Measurements from ENCODE around the gene AP3B1.
"Not testable (repeated sequence)": the region's sequence is repeated elsewhere in the genome, so short reads cannot be mapped to it uniquely, and the experiment has no call there.

AP3B1 gene

DNA sequence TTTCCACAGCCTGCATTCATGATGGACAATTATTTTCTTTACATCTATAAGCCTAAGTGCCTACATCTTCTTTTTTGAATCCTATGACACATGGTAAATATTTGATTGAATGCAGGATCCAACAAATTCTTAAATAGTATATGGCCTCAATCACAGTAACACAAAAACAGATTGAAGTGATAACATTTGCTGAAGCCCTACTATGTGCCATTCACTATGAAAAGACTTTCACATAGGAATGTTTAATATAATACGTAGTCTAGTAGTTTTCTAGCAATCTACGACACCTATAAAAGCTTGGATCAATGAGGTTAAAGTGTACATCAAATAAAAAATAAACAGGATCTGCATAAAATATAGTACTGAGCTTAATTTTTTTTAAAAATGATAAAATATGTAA is 231.0 kb downstream of the AP3B1 start:
- no peak overlapping the region for H3K4me3 ChIP-seq (ENCODE audit: low read length)
- H3K4me1 ChIP-seq (ENCODE audit: control insufficient read depth, insufficient read depth, low read length) = no peaks in the 10 kb centered on the region
- no peak overlapping the region for H3K9ac ChIP-seq (ENCODE audit: low read length)
- no peaks in the 10 kb centered on the region for H3K27me3 ChIP-seq (replicated peaks; ENCODE audit: control insufficient read depth, insufficient read depth, low read length)
- no peak for DNase-seq (ENCODE audit: low read depth)
- H3K9me3 ChIP-seq (ENCODE audit: control insufficient read depth, low read length) = peaks cover 13% of the 10 kb centered on the region
- peaks cover 3% of the 10 kb centered on the region for H3K36me3 ChIP-seq (ENCODE audit: control insufficient read depth, insufficient read depth, low read length, severe bottlenecking)

DNA sequence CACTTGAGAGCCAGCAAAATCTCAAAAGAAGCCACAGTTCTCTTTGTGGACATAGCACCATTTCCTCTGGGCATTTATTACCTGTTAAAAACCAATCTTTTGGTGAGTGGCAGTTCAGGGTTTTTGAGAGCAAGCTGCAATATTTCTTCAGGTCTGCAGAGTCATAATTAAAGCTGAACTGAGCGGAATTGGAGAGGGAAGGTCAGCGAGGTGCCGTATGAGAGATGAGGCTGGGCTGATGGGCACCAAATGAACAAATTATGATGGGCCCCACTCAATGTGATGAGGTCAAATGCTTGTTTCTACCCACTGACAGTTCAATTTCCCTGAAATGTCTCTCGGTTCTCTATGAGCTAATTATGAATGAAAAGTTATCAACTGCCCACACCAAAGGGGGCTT is 231.9 kb downstream of the AP3B1 start:
- H3K4me1 ChIP-seq (ENCODE audit: control insufficient read depth, insufficient read depth, low read length) = no peaks in the 10 kb centered on the region
- H3K27me3 ChIP-seq (replicated peaks; ENCODE audit: control insufficient read depth, insufficient read depth, low read length) = no peaks in the 10 kb centered on the region
- H3K4me3 ChIP-seq (ENCODE audit: low read length) = no peak overlapping the region
- no peak for DNase-seq (ENCODE audit: low read depth)
- peaks cover 8% of the 10 kb centered on the region for H3K9me3 ChIP-seq (ENCODE audit: control insufficient read depth, low read length)
- no peak overlapping the region for H3K9ac ChIP-seq (ENCODE audit: low read length)
- peaks cover 3% of the 10 kb centered on the region for H3K36me3 ChIP-seq (ENCODE audit: control insufficient read depth, insufficient read depth, low read length, severe bottlenecking)

DNA sequence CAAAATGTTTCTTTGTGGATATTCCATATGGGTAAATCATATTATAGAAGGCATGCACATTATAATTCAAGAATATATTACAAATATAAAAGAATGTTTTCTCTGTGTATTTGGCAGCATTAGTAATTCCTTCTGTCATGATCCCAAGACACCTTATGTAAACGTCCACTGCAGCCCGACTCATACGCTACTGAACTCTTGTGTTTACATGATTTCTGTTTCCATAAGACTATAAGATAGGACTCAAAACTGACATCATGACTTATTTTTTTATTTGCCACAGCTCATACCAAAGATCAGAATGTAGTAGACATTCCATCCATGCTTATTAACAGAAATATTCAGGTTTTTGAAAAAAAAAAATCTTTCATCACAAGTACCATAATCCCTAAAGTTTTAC is 234.1 kb downstream of the AP3B1 start:
- Histone ChIP-seq H3K4me1 (ENCODE audit: control insufficient read depth, insufficient read depth, low read length) (no peaks in the 10 kb centered on the region), H3K9me3 (ENCODE audit: control insufficient read depth, low read length) (no peaks in the 10 kb centered on the region), H3K4me3 (ENCODE audit: low read length) (no peak overlapping the region), H3K9ac (ENCODE audit: low read length) (no peak overlapping the region), H3K36me3 (ENCODE audit: control insufficient read depth, insufficient read depth, low read length, severe bottlenecking) (peaks cover 3% of the 10 kb centered on the region), H3K27me3 (replicated peaks; ENCODE audit: control insufficient read depth, insufficient read depth, low read length) (no peaks in the 10 kb centered on the region)
- DNase-seq (ENCODE audit: low read depth) = peak; percentile 33

DNA sequence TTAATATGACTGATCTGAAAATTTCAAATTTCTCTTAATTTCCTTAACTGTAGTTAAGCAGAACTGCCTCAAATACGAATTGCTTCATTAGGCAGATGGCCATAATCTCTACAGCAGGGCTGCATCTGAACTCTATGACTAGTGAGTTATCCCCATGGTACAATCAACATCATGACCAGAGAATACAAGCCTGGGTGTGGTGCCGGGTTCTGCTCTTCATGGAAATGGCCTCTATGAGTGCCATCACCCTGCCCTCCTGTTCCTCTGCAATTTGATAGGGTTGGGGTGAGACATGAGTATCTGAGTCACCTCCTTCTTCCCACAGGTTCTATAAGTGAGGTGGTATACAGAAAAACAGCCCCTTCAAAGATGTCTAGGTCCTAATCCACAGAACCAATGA is 235.9 kb downstream of the AP3B1 start:
- no peaks in the 10 kb centered on the region for H3K4me1 ChIP-seq (ENCODE audit: control insufficient read depth, insufficient read depth, low read length)
- no peak overlapping the region for H3K9ac ChIP-seq (ENCODE audit: low read length)
- no peaks in the 10 kb centered on the region for H3K9me3 ChIP-seq (ENCODE audit: control insufficient read depth, low read length)
- H3K27me3 ChIP-seq (replicated peaks; ENCODE audit: control insufficient read depth, insufficient read depth, low read length) = no peaks in the 10 kb centered on the region
- H3K4me3 ChIP-seq (ENCODE audit: low read length) = no peak overlapping the region
- no peaks in the 10 kb centered on the region for H3K36me3 ChIP-seq (ENCODE audit: control insufficient read depth, insufficient read depth, low read length, severe bottlenecking)
- no peak for DNase-seq (ENCODE audit: low read depth)

DNA sequence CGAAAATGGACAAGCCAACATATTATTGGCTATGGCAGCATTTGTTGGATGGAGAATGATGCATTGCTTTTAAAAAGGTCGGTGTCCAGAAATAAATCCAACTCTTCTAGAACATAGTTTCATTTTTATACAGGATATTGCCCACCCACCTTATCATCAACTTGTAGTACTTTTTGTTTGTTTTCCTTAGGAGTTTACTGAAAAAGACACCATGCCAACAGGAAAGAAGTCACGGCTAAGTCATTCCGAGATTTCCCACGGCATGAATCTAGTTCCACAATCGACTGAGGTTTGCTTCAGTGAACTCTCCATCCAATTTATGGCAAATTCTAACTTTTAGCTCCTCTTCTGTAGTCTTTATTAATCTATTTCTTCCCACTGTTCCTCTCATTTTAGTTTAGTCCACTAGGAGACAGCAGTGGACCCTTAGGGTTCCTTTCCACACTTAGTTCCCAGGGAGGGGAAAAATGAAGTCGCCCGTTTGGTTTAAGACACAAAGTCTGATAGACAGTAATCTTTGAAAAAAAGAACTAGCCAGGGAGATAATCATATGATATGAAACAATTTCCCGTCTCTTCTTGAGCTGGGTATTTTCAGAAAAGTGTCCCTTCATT is 237.5 kb downstream of the AP3B1 start:
- Histone ChIP-seq H3K27me3 (replicated peaks; ENCODE audit: control insufficient read depth, insufficient read depth, low read length) (no peaks in the 10 kb centered on the region), H3K36me3 (ENCODE audit: control insufficient read depth, insufficient read depth, low read length, severe bottlenecking) (no peaks in the 10 kb centered on the region), H3K9ac (ENCODE audit: low read length) (no peak overlapping the region), H3K9me3 (ENCODE audit: control insufficient read depth, low read length) (no peaks in the 10 kb centered on the region), H3K4me1 (ENCODE audit: control insufficient read depth, insufficient read depth, low read length) (no peaks in the 10 kb centered on the region), H3K4me3 (ENCODE audit: low read length) (no peak overlapping the region)
- no peak for DNase-seq (ENCODE audit: low read depth)

DNA sequence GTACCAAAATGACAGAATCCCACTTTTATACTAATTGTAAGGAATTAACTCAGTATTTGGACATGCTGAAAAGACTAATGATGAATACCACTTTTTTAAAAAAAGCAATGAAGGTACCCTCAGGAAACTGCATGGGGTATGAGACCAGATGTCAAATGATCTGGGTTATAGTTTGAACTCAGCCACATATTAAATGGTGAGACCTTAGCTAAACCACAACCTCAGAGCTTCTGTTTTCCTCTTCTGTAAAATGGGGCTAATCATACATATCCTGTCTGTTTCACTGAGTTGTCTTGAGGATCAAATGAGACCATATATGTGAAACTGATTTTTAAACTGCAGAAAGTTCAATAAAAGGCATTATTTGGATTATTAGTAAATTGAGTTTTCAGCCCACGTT is 238.4 kb downstream of the AP3B1 start:
- H3K9ac ChIP-seq (ENCODE audit: low read length) = no peak overlapping the region
- no peaks in the 10 kb centered on the region for H3K27me3 ChIP-seq (replicated peaks; ENCODE audit: control insufficient read depth, insufficient read depth, low read length)
- no peaks in the 10 kb centered on the region for H3K36me3 ChIP-seq (ENCODE audit: control insufficient read depth, insufficient read depth, low read length, severe bottlenecking)
- DNase-seq (ENCODE audit: low read depth) = no peak
- no peak overlapping the region for H3K4me3 ChIP-seq (ENCODE audit: low read length)
- no peaks in the 10 kb centered on the region for H3K9me3 ChIP-seq (ENCODE audit: control insufficient read depth, low read length)
- no peaks in the 10 kb centered on the region for H3K4me1 ChIP-seq (ENCODE audit: control insufficient read depth, insufficient read depth, low read length)

DNA sequence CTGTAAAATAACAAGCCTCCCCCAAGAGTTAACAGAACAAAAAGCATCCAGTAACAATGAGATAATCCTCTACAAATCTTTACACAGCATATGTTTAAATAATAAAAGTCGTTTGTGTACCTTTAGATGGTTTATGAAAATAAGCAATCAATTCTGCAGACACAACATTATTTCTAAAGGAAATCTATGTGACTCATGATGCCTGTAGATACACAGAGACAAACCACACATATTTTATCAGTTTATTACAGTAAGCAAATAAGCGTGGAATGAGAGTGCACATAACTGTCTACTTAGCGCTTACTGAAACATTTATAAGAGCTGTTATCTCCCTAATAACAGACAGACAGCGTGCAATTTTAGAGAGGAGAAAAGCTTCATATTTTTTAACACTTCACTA is 243.6 kb downstream of the AP3B1 start:
- H3K27me3 ChIP-seq (replicated peaks; ENCODE audit: control insufficient read depth, insufficient read depth, low read length) = no peaks in the 10 kb centered on the region
- no peaks in the 10 kb centered on the region for H3K9me3 ChIP-seq (ENCODE audit: control insufficient read depth, low read length)
- no peak overlapping the region for H3K4me3 ChIP-seq (ENCODE audit: low read length)
- H3K9ac ChIP-seq (ENCODE audit: low read length) = no peak overlapping the region
- peak; percentile 16 for DNase-seq (ENCODE audit: low read depth)
- H3K4me1 ChIP-seq (ENCODE audit: control insufficient read depth, insufficient read depth, low read length) = peaks cover 4% of the 10 kb centered on the region
- H3K36me3 ChIP-seq (ENCODE audit: control insufficient read depth, insufficient read depth, low read length, severe bottlenecking) = no peaks in the 10 kb centered on the region

DNA sequence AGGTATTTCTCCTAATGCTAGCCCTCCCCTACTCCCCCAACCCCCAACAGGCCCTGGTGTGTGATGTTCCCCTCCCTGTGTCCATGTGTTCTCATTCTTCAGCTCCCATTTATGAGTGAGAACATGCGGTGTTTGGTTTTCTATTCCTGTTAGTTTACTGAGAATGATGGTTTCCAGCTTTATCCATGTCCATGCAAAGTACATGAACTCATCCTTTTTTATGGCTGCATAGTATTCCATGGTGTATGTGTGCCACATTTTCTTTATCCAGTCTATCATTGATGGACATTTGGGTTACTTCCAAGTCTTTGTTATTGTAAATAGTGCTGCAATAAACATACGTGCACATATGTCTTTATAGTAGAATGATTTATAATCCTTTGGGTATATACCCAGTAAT is 247.7 kb downstream of the AP3B1 start:
- not testable (repeated sequence) for H3K27me3 ChIP-seq (replicated peaks; ENCODE audit: control insufficient read depth, insufficient read depth, low read length); DNase-seq (ENCODE audit: low read depth); H3K9me3 ChIP-seq (ENCODE audit: control insufficient read depth, low read length); H3K4me1 ChIP-seq (ENCODE audit: control insufficient read depth, insufficient read depth, low read length); H3K4me3 ChIP-seq (ENCODE audit: low read length); H3K36me3 ChIP-seq (ENCODE audit: control insufficient read depth, insufficient read depth, low read length, severe bottlenecking); H3K9ac ChIP-seq (ENCODE audit: low read length)

DNA sequence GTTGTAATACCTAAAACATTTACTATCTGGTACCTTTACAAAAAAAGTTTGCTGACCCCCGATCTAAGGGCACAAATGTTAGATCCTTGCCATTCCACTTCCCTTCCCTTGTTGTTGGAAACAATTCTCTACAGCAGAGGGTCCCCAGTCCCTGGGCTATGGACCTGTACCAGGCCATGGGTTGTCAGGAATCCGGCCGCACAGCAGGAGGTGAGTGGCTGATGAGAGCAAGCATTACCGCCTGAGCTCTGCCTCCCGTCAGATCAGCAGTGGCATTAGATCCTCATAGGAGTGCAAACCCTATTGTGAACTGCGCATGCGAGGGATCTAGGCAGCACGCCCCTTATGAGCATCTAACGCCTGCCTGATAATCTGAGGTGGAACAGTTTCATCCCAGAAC is 248.5 kb downstream of the AP3B1 start:
- H3K27me3 ChIP-seq (replicated peaks; ENCODE audit: control insufficient read depth, insufficient read depth, low read length) = no peaks in the 10 kb centered on the region
- H3K4me3 ChIP-seq (ENCODE audit: low read length) = no peak overlapping the region
- H3K36me3 ChIP-seq (ENCODE audit: control insufficient read depth, insufficient read depth, low read length, severe bottlenecking) = no peaks in the 10 kb centered on the region
- H3K9ac ChIP-seq (ENCODE audit: low read length) = no peak overlapping the region
- no peak for DNase-seq (ENCODE audit: low read depth)
- H3K9me3 ChIP-seq (ENCODE audit: control insufficient read depth, low read length) = no peaks in the 10 kb centered on the region
- peaks cover 9% of the 10 kb centered on the region for H3K4me1 ChIP-seq (ENCODE audit: control insufficient read depth, insufficient read depth, low read length)

DNA sequence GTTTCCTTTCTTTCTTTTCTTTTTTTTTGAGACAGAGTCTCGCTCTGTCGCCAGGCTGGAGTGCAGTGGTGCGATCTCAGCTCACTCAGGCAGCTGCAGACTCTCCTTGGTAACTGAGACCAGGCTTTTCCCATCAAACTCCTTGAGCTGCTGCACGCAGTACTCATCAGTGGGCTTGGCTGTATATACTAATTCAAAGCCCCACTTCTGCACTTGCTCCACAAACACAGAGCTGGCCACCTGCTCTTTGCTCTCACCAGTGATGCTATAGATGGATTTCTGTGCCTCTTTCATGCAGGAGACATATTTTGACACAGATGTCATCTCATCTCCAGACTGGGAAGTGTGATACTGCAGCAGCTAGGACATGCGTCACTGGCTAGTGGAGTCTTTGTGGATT is 252.7 kb downstream of the AP3B1 start:
- Histone ChIP-seq H3K27me3 (replicated peaks; ENCODE audit: control insufficient read depth, insufficient read depth, low read length) (no peaks in the 10 kb centered on the region), H3K4me3 (ENCODE audit: low read length) (no peak overlapping the region), H3K9ac (ENCODE audit: low read length) (no peak overlapping the region), H3K36me3 (ENCODE audit: control insufficient read depth, insufficient read depth, low read length, severe bottlenecking) (peaks cover 17% of the 10 kb centered on the region), H3K4me1 (ENCODE audit: control insufficient read depth, insufficient read depth, low read length) (peaks cover 9% of the 10 kb centered on the region), H3K9me3 (ENCODE audit: control insufficient read depth, low read length) (no peaks in the 10 kb centered on the region)
- DNase-seq (ENCODE audit: low read depth) = no peak

DNA sequence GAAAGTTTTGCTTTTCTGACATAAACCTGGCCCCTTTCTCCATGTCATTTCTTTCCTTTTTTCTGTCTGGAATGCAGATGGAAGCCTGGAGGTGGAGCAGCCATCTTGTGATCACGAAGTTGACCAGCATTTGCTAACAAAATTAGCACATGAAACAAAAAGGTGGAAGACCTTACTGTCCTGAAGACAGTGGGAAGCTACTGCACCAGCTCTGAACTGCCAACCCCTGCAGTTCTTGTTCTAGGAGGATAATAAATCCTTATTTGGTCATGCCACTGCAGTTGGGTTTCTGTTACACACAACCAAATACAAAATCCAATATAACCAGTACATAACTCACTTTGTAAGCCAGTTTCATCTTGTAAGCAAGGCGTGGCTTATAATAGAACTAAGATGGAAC is 269.0 kb downstream of the AP3B1 start:
- no peak for DNase-seq (ENCODE audit: low read depth)
- no peaks in the 10 kb centered on the region for H3K4me1 ChIP-seq (ENCODE audit: control insufficient read depth, insufficient read depth, low read length)
- peaks cover 3% of the 10 kb centered on the region for H3K36me3 ChIP-seq (ENCODE audit: control insufficient read depth, insufficient read depth, low read length, severe bottlenecking)

DNA sequence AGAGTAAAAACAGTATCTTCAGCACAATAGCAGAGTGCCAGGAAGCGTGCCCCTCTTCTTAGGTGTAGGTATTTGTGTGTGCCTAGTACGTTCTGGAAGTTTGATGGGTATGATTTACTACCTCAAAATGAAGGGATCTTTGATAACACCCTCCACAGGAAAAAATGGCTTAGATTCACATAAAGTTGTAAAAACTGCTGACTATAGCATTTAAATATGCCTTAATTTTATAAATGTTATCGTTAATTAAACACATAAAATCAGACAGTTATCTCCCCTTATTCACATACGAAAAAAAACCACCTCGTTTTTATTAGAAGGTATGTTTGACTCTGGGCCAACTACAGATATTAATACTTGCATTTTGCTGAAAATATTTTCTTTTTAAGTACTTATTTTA is 274.8 kb downstream of the AP3B1 start:
- Histone ChIP-seq H3K4me3 (ENCODE audit: low read length) (no peak overlapping the region), H3K4me1 (ENCODE audit: control insufficient read depth, insufficient read depth, low read length) (peaks cover 12% of the 10 kb centered on the region), H3K9me3 (ENCODE audit: control insufficient read depth, low read length) (no peaks in the 10 kb centered on the region), H3K36me3 (ENCODE audit: control insufficient read depth, insufficient read depth, low read length, severe bottlenecking) (no peaks in the 10 kb centered on the region), H3K9ac (ENCODE audit: low read length) (no peak overlapping the region), H3K27me3 (replicated peaks; ENCODE audit: control insufficient read depth, insufficient read depth, low read length) (no peaks in the 10 kb centered on the region)
- DNase-seq (ENCODE audit: low read depth) = no peak

More for the DNA sequence above, 269.0 kb downstream of the AP3B1 start:
- H3K9me3 ChIP-seq (ENCODE audit: control insufficient read depth, low read length) = no peaks in the 10 kb centered on the region
- no peak overlapping the region for H3K9ac ChIP-seq (ENCODE audit: low read length)
- no peak overlapping the region for H3K4me3 ChIP-seq (ENCODE audit: low read length)
- H3K27me3 ChIP-seq (replicated peaks; ENCODE audit: control insufficient read depth, insufficient read depth, low read length) = no peaks in the 10 kb centered on the region

Measured in adipocyte (in vitro differentiated cells).